Activated naive CD8-positive, alpha-beta T cell (primary cell): Measurements from ENCODE around the gene FOXJ3.

Experiments
- H3K27ac Mint-ChIP-seq: one replicate; pipeline ENCODE4 v1.8.0; 2021; ENCODE audit warnings: mixed read lengths
- H3K27me3 Mint-ChIP-seq: one replicate; pipeline ENCODE4 v1.8.0; 2021; ENCODE audit warnings: mixed read lengths
- H3K36me3 Mint-ChIP-seq: one replicate; pipeline ENCODE4 v1.8.0; 2021; ENCODE audit warnings: mixed read lengths
- H3K4me1 Mint-ChIP-seq: one replicate; pipeline ENCODE4 v1.8.0; 2021; ENCODE audit warnings: low read depth, mixed read lengths
- H3K4me3 Mint-ChIP-seq: one replicate; pipeline ENCODE4 v1.8.0; 2021; ENCODE audit warnings: mild to moderate bottlenecking, mixed read lengths
- H3K9me3 Mint-ChIP-seq: one replicate; pipeline ENCODE4 v1.8.0; 2021; ENCODE audit warnings: low read depth, mixed read lengths

Gene FOXJ3

GRCh38 chr1:42323551-42323950, 11.5 kb downstream of the FOXJ3 start:
- H3K27me3 Mint-ChIP-seq = no peaks in the 10 kb centered on the region
- no peaks in the 10 kb centered on the region for H3K9me3 Mint-ChIP-seq
- peaks cover 9% of the 10 kb centered on the region for H3K36me3 Mint-ChIP-seq
- H3K4me1 Mint-ChIP-seq = peaks cover 92% of the 10 kb centered on the region
- H3K27ac Mint-ChIP-seq = peak overlapping the region; percentile 76
- peak overlapping the region; percentile 19 for H3K4me3 Mint-ChIP-seq

GRCh38 chr1:42322577-42322976, 12.5 kb downstream of the FOXJ3 start:
- H3K27me3 Mint-ChIP-seq = no peaks in the 10 kb centered on the region
- peaks cover 9% of the 10 kb centered on the region for H3K36me3 Mint-ChIP-seq
- no peaks in the 10 kb centered on the region for H3K9me3 Mint-ChIP-seq
- H3K4me1 Mint-ChIP-seq = peaks cover 91% of the 10 kb centered on the region
- H3K27ac Mint-ChIP-seq = peak overlapping the region; percentile 85
- no peak overlapping the region for H3K4me3 Mint-ChIP-seq

DNA sequence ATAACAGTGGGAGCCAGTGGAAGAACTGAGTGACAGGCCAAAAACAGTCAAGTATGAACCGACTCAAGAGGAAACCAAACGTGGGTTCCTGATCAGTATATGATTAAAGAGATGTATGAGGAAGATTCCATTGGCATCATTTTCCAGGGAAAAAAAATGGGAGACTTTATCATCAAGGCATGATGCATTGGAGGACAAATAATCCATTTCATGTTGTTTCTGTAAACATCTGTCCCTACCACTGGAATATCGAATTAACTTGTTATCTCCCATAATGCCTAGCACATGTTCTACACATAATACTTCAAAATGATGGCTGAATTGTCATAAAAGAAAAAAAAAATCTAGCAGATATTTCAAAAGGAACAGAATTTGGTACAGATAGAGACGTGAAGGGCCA, 13.3 kb downstream of the FOXJ3 start:
- Mint-ChIP-seq H3K36me3 (peaks cover 9% of the 10 kb centered on the region), H3K4me3 (no peak overlapping the region), H3K27me3 (no peaks in the 10 kb centered on the region), H3K9me3 (no peaks in the 10 kb centered on the region), H3K27ac (peak overlapping the region; percentile 82), H3K4me1 (peaks cover 90% of the 10 kb centered on the region)

DNA sequence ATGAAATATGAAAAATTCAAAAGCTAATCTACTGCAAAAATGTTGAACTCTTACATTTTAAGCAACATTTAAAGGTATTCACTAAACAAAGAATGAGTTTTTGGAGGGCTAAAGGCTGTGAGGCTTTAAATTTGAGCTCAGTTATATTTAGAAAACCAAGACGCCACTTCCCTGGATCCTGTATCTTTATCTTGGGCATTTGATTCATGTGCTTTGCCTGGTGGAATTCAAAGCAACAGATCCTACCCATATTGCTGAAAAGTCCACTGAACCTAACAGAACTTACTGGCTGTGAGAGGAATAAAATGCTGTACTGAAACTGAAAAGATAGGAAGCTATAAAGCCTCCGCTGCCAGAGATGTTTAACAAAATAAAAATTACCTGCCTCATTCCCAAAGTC, 14.3 kb downstream of the FOXJ3 start:
- Mint-ChIP-seq H3K36me3 (peaks cover 9% of the 10 kb centered on the region), H3K27me3 (no peaks in the 10 kb centered on the region), H3K9me3 (no peaks in the 10 kb centered on the region), H3K27ac (peak overlapping the region; percentile 82), H3K4me3 (peak overlapping the region; percentile 51), H3K4me1 (peaks cover 88% of the 10 kb centered on the region)

GRCh38 chr1:42319871-42320484, 15.1 kb downstream of the FOXJ3 start:
- H3K4me1 Mint-ChIP-seq = peaks cover 88% of the 10 kb centered on the region
- H3K36me3 Mint-ChIP-seq = peaks cover 9% of the 10 kb centered on the region
- H3K27ac Mint-ChIP-seq = peak overlapping the region; percentile 82
- peak overlapping the region; percentile 82 for H3K4me3 Mint-ChIP-seq
- H3K9me3 Mint-ChIP-seq = no peaks in the 10 kb centered on the region
- H3K27me3 Mint-ChIP-seq = no peaks in the 10 kb centered on the region

DNA sequence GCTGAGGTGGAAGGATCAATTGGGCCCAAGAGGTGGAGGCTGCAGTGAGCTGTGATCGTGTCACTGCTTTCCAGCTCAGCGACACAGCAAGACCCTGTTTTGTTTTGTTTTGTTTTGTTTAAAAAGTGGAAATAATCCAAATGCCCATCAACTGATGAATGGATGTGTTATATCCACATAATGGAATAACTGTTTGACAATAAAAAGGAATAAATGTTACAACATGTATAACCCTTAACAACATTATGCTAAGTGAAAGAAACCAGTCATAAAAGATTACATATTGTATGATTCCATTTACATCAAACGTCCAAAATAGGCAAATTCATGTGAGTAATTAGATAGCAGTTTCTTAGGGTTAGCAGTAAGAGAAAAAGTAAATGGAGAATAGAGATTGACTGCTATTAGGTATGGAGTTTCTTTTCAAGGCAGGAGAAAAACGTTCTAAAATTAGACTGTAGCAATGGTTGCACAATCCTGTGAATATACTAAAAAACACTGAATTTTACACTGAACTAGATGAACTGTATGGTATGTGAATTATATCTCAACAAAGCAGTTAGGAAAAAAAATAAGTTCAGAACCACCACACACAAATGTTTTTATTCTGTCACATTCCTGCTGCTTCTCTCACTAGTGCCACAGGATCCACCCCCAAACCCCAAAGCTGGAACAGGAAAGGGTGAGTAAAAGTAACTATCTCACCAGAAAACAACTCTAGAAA, 15.7 kb downstream of the FOXJ3 start:
- no peaks in the 10 kb centered on the region for H3K9me3 Mint-ChIP-seq
- H3K36me3 Mint-ChIP-seq = peaks cover 9% of the 10 kb centered on the region
- H3K4me1 Mint-ChIP-seq = peaks cover 88% of the 10 kb centered on the region
- peak overlapping the region; percentile 82 for H3K27ac Mint-ChIP-seq
- no peaks in the 10 kb centered on the region for H3K27me3 Mint-ChIP-seq
- peak overlapping the region; percentile 82 for H3K4me3 Mint-ChIP-seq

GRCh38 chr1:42318601-42319000, 16.4 kb downstream of the FOXJ3 start:
- peak overlapping the region; percentile 82 for H3K27ac Mint-ChIP-seq
- no peaks in the 10 kb centered on the region for H3K27me3 Mint-ChIP-seq
- H3K4me1 Mint-ChIP-seq = peaks cover 94% of the 10 kb centered on the region
- no peaks in the 10 kb centered on the region for H3K9me3 Mint-ChIP-seq
- peaks cover 9% of the 10 kb centered on the region for H3K36me3 Mint-ChIP-seq
- no peak overlapping the region for H3K4me3 Mint-ChIP-seq

DNA sequence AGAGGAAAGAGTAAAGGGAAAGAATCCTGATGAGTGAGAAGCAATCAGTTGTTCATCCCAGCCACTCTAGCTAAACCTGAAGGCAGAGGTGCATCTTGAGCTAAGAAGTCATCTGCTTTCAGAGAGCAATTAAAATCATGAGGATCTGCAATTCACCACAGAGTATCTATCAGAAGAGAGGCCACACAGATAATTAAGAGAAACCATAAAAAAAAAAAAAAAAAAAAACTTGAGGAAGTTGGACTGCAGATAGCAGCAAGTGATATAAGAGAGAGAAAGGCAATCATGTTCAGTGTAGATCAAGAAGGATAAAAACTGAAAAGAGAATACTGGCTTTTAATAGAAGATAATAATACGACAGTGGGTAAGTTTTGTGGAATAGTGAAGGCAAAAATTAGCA, 17.7 kb downstream of the FOXJ3 start:
- Mint-ChIP-seq H3K27ac (peak overlapping the region; percentile 80), H3K36me3 (peaks cover 4% of the 10 kb centered on the region), H3K9me3 (no peaks in the 10 kb centered on the region), H3K4me1 (peaks cover 91% of the 10 kb centered on the region), H3K4me3 (peak overlapping the region; percentile 48), H3K27me3 (no peaks in the 10 kb centered on the region)

GRCh38 chr1:42316292-42316691, 18.7 kb downstream of the FOXJ3 start:
- H3K36me3 Mint-ChIP-seq = peaks cover 3% of the 10 kb centered on the region
- no peaks in the 10 kb centered on the region for H3K9me3 Mint-ChIP-seq
- peaks cover 90% of the 10 kb centered on the region for H3K4me1 Mint-ChIP-seq
- H3K4me3 Mint-ChIP-seq = peak overlapping the region; percentile 48
- no peaks in the 10 kb centered on the region for H3K27me3 Mint-ChIP-seq
- peak overlapping the region; percentile 13 for H3K27ac Mint-ChIP-seq

DNA sequence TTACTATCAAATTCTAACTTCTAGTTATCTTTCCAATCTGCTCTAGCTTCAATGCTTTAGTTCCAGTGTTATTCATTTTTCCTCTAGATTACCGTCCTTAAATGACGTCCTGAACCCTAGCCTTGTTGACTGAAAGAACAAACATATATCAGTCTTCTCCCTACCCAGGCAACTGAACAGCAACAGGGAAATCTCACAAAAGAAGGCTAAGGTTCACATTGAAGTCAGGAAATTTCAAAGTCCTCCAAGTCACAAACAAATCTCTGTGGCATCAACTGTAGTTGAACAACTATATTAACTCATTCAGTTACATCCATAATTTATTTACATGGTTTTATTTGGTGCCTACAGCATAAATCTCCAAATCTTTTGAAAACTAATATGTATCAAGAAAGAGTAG, 19.5 kb downstream of the FOXJ3 start:
- H3K4me1 Mint-ChIP-seq = peaks cover 89% of the 10 kb centered on the region
- no peak overlapping the region for H3K4me3 Mint-ChIP-seq
- peaks cover 5% of the 10 kb centered on the region for H3K36me3 Mint-ChIP-seq
- H3K9me3 Mint-ChIP-seq = no peaks in the 10 kb centered on the region
- H3K27me3 Mint-ChIP-seq = no peaks in the 10 kb centered on the region
- no peak overlapping the region for H3K27ac Mint-ChIP-seq

DNA sequence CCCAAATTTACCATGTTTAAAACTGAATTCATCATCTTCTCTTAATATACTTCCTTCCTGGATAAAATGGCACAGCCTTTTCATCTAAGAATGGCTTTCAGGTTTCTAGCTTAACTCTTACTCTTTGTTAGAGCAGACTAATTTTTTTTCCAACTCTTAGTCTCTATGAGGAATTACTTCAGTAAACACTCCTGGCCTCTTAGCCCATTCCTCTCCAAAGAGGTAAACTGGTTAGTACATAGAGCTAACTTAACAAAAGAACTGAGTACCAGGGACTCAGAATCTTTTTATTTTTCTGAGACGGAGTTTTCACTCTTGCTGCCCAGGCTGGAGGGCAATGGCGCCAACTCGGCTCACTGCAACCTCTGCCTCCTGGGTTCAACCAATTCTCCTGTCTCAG, 21.1 kb downstream of the FOXJ3 start:
- peaks cover 83% of the 10 kb centered on the region for H3K4me1 Mint-ChIP-seq
- no peak overlapping the region for H3K27ac Mint-ChIP-seq
- H3K4me3 Mint-ChIP-seq = peak overlapping the region; percentile 5
- no peaks in the 10 kb centered on the region for H3K9me3 Mint-ChIP-seq
- H3K36me3 Mint-ChIP-seq = peaks cover 8% of the 10 kb centered on the region
- no peaks in the 10 kb centered on the region for H3K27me3 Mint-ChIP-seq

GRCh38 chr1:42312576-42313212, 22.3 kb downstream of the FOXJ3 start:
- Mint-ChIP-seq H3K4me1 (peaks cover 83% of the 10 kb centered on the region), H3K9me3 (no peaks in the 10 kb centered on the region), H3K36me3 (peaks cover 15% of the 10 kb centered on the region), H3K27ac (peak overlapping the region; percentile 41), H3K4me3 (no peak overlapping the region), H3K27me3 (no peaks in the 10 kb centered on the region)

GRCh38 chr1:42311897-42312296, 23.1 kb downstream of the FOXJ3 start:
- H3K27me3 Mint-ChIP-seq = no peaks in the 10 kb centered on the region
- peaks cover 15% of the 10 kb centered on the region for H3K36me3 Mint-ChIP-seq
- no peak overlapping the region for H3K27ac Mint-ChIP-seq
- no peaks in the 10 kb centered on the region for H3K9me3 Mint-ChIP-seq
- peaks cover 82% of the 10 kb centered on the region for H3K4me1 Mint-ChIP-seq
- no peak overlapping the region for H3K4me3 Mint-ChIP-seq

DNA sequence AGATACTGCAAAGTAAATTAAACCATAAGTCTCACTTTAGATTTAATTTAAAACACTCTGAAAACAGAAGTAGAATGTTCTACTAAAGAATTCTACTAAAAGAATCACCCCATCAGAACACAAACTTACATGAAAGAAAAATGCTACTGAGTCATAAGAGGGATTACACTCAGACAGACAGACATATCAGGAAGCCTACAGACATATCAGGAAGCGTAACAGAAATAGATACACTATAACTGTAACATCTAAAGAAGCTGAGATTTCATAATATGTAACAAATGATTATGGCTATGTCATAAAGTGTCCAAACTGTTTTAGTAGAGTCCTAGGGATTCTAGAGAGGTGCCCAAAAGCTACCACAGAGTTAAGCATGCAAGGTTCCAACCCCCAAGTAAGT, 23.9 kb downstream of the FOXJ3 start:
- Mint-ChIP-seq H3K27me3 (no peaks in the 10 kb centered on the region), H3K4me1 (peaks cover 80% of the 10 kb centered on the region), H3K36me3 (peaks cover 15% of the 10 kb centered on the region), H3K4me3 (no peak overlapping the region), H3K27ac (no peak overlapping the region), H3K9me3 (no peaks in the 10 kb centered on the region)

- peaks cover 70% of the 10 kb centered on the region for H3K4me1 Mint-ChIP-seq
- H3K27ac Mint-ChIP-seq = no peak overlapping the region
- no peak overlapping the region for H3K4me3 Mint-ChIP-seq
- peaks cover 42% of the 10 kb centered on the region for H3K36me3 Mint-ChIP-seq
- no peaks in the 10 kb centered on the region for H3K27me3 Mint-ChIP-seq
- peaks cover under 1% of the 10 kb centered on the region for H3K9me3 Mint-ChIP-seq
These were observed 28.1 kb downstream of the FOXJ3 start for GRCh38 chr1:42306977-42307376.
